HepG2 (cell line): ENCODE results near the gene HEXIM1. TPM values are rescaled to one million over a fixed set of nuclear protein-coding genes. Genes with fewer than 3 reads are reported as not detected.

Source experiments
- AFF4 ChIP-seq: sonication (generic); formaldehyde crosslinking; IDR thresholded peaks from 2 replicates; pipeline ENCODE4 v1.4.0; 2020; ENCODE audit warnings: missing genetic modification reagents
- CREM ChIP-seq, 2 experiments: sonication (generic) in 1 of 2; formaldehyde crosslinking in 1 of 2; IDR thresholded peaks; 2 replicates each; pipeline versions ENCODE4 v1.4.0 to v1.6.1; 2016 to 2020; ENCODE audit warnings: antibody characterized with exemption in 1 of 2, mild to moderate bottlenecking in 1 of 2, missing genetic modification reagents in 1 of 2
- ERF ChIP-seq: IDR thresholded peaks from 2 replicates; pipeline ENCODE4 v1.6.1; 2018; ENCODE audit warnings: missing biosample characterization, missing genetic modification reagents
- FOXA1 ChIP-seq, 2 experiments: fragments of 450-650 bp in 1 of 2; sonication (generic) in 1 of 2; formaldehyde crosslinking in 1 of 2; IDR thresholded peaks; 2 replicates each; pipeline versions ENCODE4 v1.4.0 to v1.6.1; 2016 to 2020; ENCODE audit warnings: missing genetic modification reagents in 1 of 2
- HMG20A ChIP-seq: IDR thresholded peaks from 2 replicates; pipeline ENCODE4 v1.6.1; 2016; ENCODE audit warnings: borderline replicate concordance
- LBX2 ChIP-seq: sonication (generic); formaldehyde crosslinking; IDR thresholded peaks from 2 replicates; pipeline ENCODE4 v1.5.0; 2020; ENCODE audit warnings: missing genetic modification reagents, mild to moderate bottlenecking, borderline replicate concordance
- MBNL3 ChIP-seq: fragments of 250-450 bp; sonication (Bioruptor Pico); conservative IDR thresholded peaks from 2 replicates; pipeline ENCODE4 v1.8.0; 2022; ENCODE audit warnings: mild to moderate bottlenecking, inconsistent platforms
- NFKBIZ ChIP-seq: IDR thresholded peaks from 2 replicates; pipeline ENCODE4 v1.6.1; 2018; ENCODE audit warnings: missing genetic modification reagents, missing compliant biosample characterization
- POLR2AphosphoS5 ChIP-seq: IDR thresholded peaks from 2 replicates; pipeline ENCODE4 v1.6.1; 2012; ENCODE audit warnings: low read depth, low read length
- SSRP1 ChIP-seq: IDR thresholded peaks from 2 replicates; pipeline ENCODE4 v1.6.1; 2016; ENCODE audit warnings: control low read depth
- ZNF256 ChIP-seq: sonication (generic); formaldehyde crosslinking; conservative IDR thresholded peaks from 2 replicates; pipeline ENCODE4 v1.4.0; 2020; ENCODE audit warnings: missing genetic modification reagents
- ZNF292 ChIP-seq: sonication (generic); formaldehyde crosslinking; IDR thresholded peaks from 2 replicates; pipeline ENCODE4 v1.8.1; 2022; ENCODE audit warnings: mild to moderate bottlenecking, low read depth, missing genetic modification reagents, borderline replicate concordance
- ZNF326 ChIP-seq: sonication (generic); formaldehyde crosslinking; IDR thresholded peaks from 2 replicates; pipeline ENCODE4 v1.4.0; 2020; ENCODE audit warnings: missing genetic modification reagents, borderline replicate concordance
- ZNF605 ChIP-seq: sonication (generic); formaldehyde crosslinking; IDR thresholded peaks from 2 replicates; pipeline ENCODE4 v1.8.0; 2022; ENCODE audit warnings: mild to moderate bottlenecking, missing genetic modification reagents
- ZNF768 ChIP-seq: sonication (generic); formaldehyde crosslinking; IDR thresholded peaks from 2 replicates; pipeline ENCODE4 v1.4.0; 2020; ENCODE audit warnings: missing genetic modification reagents
- ZSCAN25 ChIP-seq: sonication (generic); formaldehyde crosslinking; IDR thresholded peaks from 2 replicates; pipeline ENCODE4 v1.8.0; 2022; ENCODE audit warnings: mild to moderate bottlenecking, missing genetic modification reagents
- ZXDC ChIP-seq: sonication (generic); formaldehyde crosslinking; IDR thresholded peaks from 2 replicates; pipeline ENCODE4 v1.5.0; 2020; ENCODE audit warnings: mild to moderate bottlenecking, missing genetic modification reagents
- polyA plus RNA-seq, 8 experiments: library from polyadenylated mRNA; depleted of rRNA in 3 of 8; stranded (reverse) in 7 of 8; unstranded in 1 of 8; fragments of >200 nt; fragmentation: Illumina TruSeq in 4 of 8; extraction: Trizol in 4 of 8; gene quantifications; 2 replicates each; pipeline versions ENCODE4 v1.2.1 to v1.2.3, GENCODE V29; 2011 to 2016; ENCODE audit warnings: low read depth in 4 of 8, missing spikeins in 1 of 8, mixed read lengths in 1 of 8; ENCODE audit not compliant: insufficient read depth in 1 of 8
- total RNA-seq, 5 experiments: library from RNA; depleted of rRNA; stranded (reverse); fragments of >200 nt; fragmentation: Illumina TruSeq; extraction: Trizol; gene quantifications; 2 replicates each; pipeline ENCODE4 v1.2.3, GENCODE V29; 2016; ENCODE audit warnings: low read depth in 1 of 5
- TF ChIP-seq, protein P1 (sequence below): sonication (generic); formaldehyde crosslinking; conservative IDR thresholded peaks from 2 replicates; pipeline ENCODE4 v1.4.0; 2020; ENCODE audit warnings: missing genetic modification reagents
- TF ChIP-seq, protein P2 (sequence below): sonication (generic); formaldehyde crosslinking; IDR thresholded peaks from 2 replicates; pipeline ENCODE4 v1.4.0; 2020; ENCODE audit warnings: missing genetic modification reagents
- TF ChIP-seq, protein P3 (sequence below): sonication (generic); formaldehyde crosslinking; IDR thresholded peaks from 2 replicates; pipeline ENCODE4 v1.4.0; 2020; ENCODE audit warnings: mild to moderate bottlenecking, missing genetic modification reagents

Gene HEXIM1
- total and polyA plus RNA-seq, 2 of the 13 experiments (the other 11 are each of a cell fraction or from before 2014, with no cell fraction given) = 10.5 to 16.6 TPM

DNA sequence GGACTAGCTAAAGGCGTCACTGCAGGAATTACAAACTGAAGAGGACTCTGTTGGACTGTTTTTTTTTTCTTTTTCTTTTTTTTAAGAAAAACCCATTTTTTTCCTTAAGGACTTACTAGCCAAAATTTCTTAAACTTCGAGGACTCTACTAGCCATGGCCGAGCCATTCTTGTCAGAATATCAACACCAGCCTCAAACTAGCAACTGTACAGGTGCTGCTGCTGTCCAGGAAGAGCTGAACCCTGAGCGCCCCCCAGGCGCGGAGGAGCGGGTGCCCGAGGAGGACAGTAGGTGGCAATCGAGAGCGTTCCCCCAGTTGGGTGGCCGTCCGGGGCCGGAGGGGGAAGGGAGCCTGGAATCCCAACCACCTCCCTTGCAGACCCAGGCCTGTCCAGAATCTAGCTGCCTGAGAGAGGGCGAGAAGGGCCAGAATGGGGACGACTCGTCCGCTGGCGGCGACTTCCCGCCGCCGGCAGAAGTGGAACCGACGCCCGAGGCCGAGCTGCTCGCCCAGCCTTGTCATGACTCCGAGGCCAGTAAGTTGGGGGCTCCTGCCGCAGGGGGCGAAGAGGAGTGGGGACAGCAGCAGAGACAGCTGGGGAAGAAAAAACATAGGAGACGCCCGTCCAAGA is 878 bp downstream of the HEXIM1 start (continued):
- TF ChIP-seq, protein P1, sequence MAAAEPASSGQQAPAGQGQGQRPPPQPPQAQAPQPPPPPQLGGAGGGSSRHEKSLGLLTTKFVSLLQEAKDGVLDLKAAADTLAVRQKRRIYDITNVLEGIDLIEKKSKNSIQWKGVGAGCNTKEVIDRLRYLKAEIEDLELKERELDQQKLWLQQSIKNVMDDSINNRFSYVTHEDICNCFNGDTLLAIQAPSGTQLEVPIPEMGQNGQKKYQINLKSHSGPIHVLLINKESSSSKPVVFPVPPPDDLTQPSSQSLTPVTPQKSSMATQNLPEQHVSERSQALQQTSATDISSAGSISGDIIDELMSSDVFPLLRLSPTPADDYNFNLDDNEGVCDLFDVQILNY (CRISPR knock-in tag) = no peak; the same call in 1 of the 2 replicates
- TF ChIP-seq ZNF256 (CRISPR knock-in tag) (peak; percentile 62; the same call in 1 of the 2 replicates), ZNF605 (no peak; the same call in 1 of the 2 replicates), ZXDC (CRISPR knock-in tag) (no peak), FOXA1 (IDR thresholded peaks at IDR 0.05) (no peak), FOXA1 (CRISPR knock-in tag; IDR thresholded peaks at IDR 0.05) (peak; percentile 50), LBX2 (CRISPR knock-in tag) (peak; percentile 53; the same call in 1 of the 2 replicates), ZNF326 (CRISPR knock-in tag) (no peak), HMG20A (CRISPR knock-in tag) (no peak), NFKBIZ (no peak), CREM (IDR thresholded peaks at IDR 0.05) (no peak), CREM (CRISPR knock-in tag; IDR thresholded peaks at IDR 0.05) (no peak), AFF4 (CRISPR knock-in tag) (no peak), MBNL3 (CRISPR knock-in tag) (no peak), SSRP1 (CRISPR knock-in tag) (peak; percentile 46; the same call in 1 of the 2 replicates), ZNF292 (CRISPR knock-in tag) (no peak), POLR2AphosphoS5 (no peak), ZSCAN25 (CRISPR knock-in tag) (no peak), ERF (CRISPR knock-in tag) (peak; percentile 88; the same call in 1 of the 2 replicates), ZNF768 (CRISPR knock-in tag) (peak; percentile 64; the same call in 1 of the 2 replicates)
- TF ChIP-seq, protein P2, sequence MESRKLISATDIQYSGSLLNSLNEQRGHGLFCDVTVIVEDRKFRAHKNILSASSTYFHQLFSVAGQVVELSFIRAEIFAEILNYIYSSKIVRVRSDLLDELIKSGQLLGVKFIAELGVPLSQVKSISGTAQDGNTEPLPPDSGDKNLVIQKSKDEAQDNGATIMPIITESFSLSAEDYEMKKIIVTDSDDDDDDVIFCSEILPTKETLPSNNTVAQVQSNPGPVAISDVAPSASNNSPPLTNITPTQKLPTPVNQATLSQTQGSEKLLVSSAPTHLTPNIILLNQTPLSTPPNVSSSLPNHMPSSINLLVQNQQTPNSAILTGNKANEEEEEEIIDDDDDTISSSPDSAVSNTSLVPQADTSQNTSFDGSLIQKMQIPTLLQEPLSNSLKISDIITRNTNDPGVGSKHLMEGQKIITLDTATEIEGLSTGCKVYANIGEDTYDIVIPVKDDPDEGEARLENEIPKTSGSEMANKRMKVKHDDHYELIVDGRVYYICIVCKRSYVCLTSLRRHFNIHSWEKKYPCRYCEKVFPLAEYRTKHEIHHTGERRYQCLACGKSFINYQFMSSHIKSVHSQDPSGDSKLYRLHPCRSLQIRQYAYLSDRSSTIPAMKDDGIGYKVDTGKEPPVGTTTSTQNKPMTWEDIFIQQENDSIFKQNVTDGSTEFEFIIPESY (CRISPR knock-in tag) = peak; percentile 77
- TF ChIP-seq, protein P3, sequence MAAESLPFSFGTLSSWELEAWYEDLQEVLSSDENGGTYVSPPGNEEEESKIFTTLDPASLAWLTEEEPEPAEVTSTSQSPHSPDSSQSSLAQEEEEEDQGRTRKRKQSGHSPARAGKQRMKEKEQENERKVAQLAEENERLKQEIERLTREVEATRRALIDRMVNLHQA (CRISPR knock-in tag) = no peak
